Body of pancreas (tissue), 4 donors: ENCODE measurements around the gene PELO.

Source experiments
- CTCF ChIP-seq, 7 experiments: fragments of 450-650 bp in 4 of 7; fragments of 200-600 bp in 3 of 7; sonication (generic) in 3 of 7; IDR thresholded peaks; one replicate each; pipeline ENCODE4 v1.5.1; 2016 to 2019; ENCODE audit warnings: antibody characterized with exemption in 7 of 7
- POLR2A ChIP-seq, 3 donors: fragments of 450-650 bp; IDR thresholded peaks; one replicate each; pipeline ENCODE4 v1.6.1; 2016; ENCODE audit warnings: antibody characterized with exemption in 3 of 3, mild to moderate bottlenecking in 2 of 3

- no peak for TF ChIP-seq POLR2A (IDR thresholded peaks at IDR 0.05)
- TF ChIP-seq CTCF (IDR thresholded peaks at IDR 0.05) = no peak
Measured at GRCh38 chr5:52804387-52804791, 16.7 kb downstream of the PELO start.
